ENCODE results near the gene GNG3.
A peak's percentile ranks its signal among the peaks of the same experiment; 100 is the strongest.
"Not testable (repeated sequence)": the region's sequence is repeated elsewhere in the genome, so short reads cannot be mapped to it uniquely, and the experiment has no call there.

GNG3 gene

GRCh38 chr11:62721994-62722393, 14.5 kb downstream of the GNG3 start:
- no peak for DNase-seq

GRCh38 chr11:62724171-62724570, 16.7 kb downstream of the GNG3 start:
- DNase-seq: no peak

- no peak for DNase-seq
These were observed 18.2 kb downstream of the GNG3 start for GRCh38 chr11:62725646-62726045.

- DNase-seq: peak in 1 of 6 experiments; percentile 40
These were observed 18.9 kb downstream of the GNG3 start for GRCh38 chr11:62726156-62726914.

GRCh38 chr11:62726915-62727164, 19.4 kb downstream of the GNG3 start:
- peak in 1 of 6 experiments; percentile 50 for DNase-seq

- DNase-seq: peak; percentile 96 to 99 (median 99)
These were observed 19.8 kb downstream of the GNG3 start, which contains the start of gene HNRNPUL2 for GRCh38 chr11:62727165-62727871. HNRNPUL2 (minus strand) TSS chr11:62727457; CDS start chr11:62727156, 301 bp downstream.

GRCh38 chr11:62727872-62728170, 20.3 kb downstream of the GNG3 start:
- DNase-seq: peak in 5 of 6 experiments; percentile 80 to 98 (median 87)

GRCh38 chr11:62728171-62728988, 20.9 kb downstream of the GNG3 start, which contains the start of gene TTC9C:
TTC9C (plus strand) TSS chr11:62728486; CDS start chr11:62728849, 363 bp downstream.
- peak; percentile 76 to 93 (median 82) for DNase-seq

GRCh38 chr11:62730076-62730475, 22.6 kb downstream of the GNG3 start:
- not testable (repeated sequence) for DNase-seq

- DNase-seq: peak in 2 of 6 experiments; percentile 12 to 33
These were observed 25.4 kb downstream of the GNG3 start for GRCh38 chr11:62732830-62733229.

- no peak for DNase-seq
These were observed 29.7 kb downstream of the GNG3 start for GRCh38 chr11:62737196-62737595.

- DNase-seq: no peak
These were observed 40.1 kb downstream of the GNG3 start for GRCh38 chr11:62747475-62748160.

- DNase-seq: not testable (repeated sequence)
These were observed 42.5 kb downstream of the GNG3 start for GRCh38 chr11:62749931-62750330.

GRCh38 chr11:62752177-62752785, 44.8 kb downstream of the GNG3 start:
- no peak for DNase-seq

- no peak for DNase-seq
These were observed 45.7 kb downstream of the GNG3 start for GRCh38 chr11:62752994-62753735.

GRCh38 chr11:62753736-62754603, 46.5 kb downstream of the GNG3 start, which contains the start of gene ZBTB3:
ZBTB3 (minus strand) TSS chr11:62754160; CDS start chr11:62753664, 496 bp downstream.
- peak; percentile 94 to 100 (median 98) for DNase-seq

GRCh38 chr11:62755086-62755615, 47.7 kb downstream of the GNG3 start:
- DNase-seq: no peak

- DNase-seq: no peak
These were observed 50.6 kb downstream of the GNG3 start for GRCh38 chr11:62757846-62758788.
